HEK293T (cell line): ENCODE data around the gene WIZ.

Experiments used
- ARNT ChIP-seq: fragments of 450-650 bp; IDR thresholded peaks from 2 replicates; pipeline ENCODE4 v1.6.1; 2017; ENCODE audit warnings: mild to moderate bottlenecking
- BHLHE40 ChIP-seq: fragments of 450-650 bp; IDR thresholded peaks from 2 replicates; pipeline ENCODE4 v1.6.1; 2016; ENCODE audit warnings: mild to moderate bottlenecking, moderate library complexity, borderline replicate concordance
- ELF4 ChIP-seq: fragments of 450-650 bp; IDR thresholded peaks from 2 replicates; pipeline ENCODE4 v1.6.1; 2017; ENCODE audit warnings: antibody characterized with exemption
- FOXA1 ChIP-seq: fragments of 450-650 bp; IDR thresholded peaks from 2 replicates; pipeline ENCODE4 v1.6.1; 2016; ENCODE audit warnings: mild to moderate bottlenecking
- FOXK2 ChIP-seq: fragments of 450-650 bp; IDR thresholded peaks from 2 replicates; pipeline ENCODE4 v1.6.1; 2016; ENCODE audit warnings: mild to moderate bottlenecking
- FOXM1 ChIP-seq: fragments of 450-650 bp; IDR thresholded peaks from 2 replicates; pipeline ENCODE4 v1.6.1; 2017; ENCODE audit warnings: mild to moderate bottlenecking, borderline replicate concordance
- HDGF ChIP-seq: fragments of 450-650 bp; IDR thresholded peaks from 2 replicates; pipeline ENCODE4 v1.6.1; 2017; ENCODE audit warnings: antibody characterized with exemption, borderline replicate concordance
- L3MBTL2 ChIP-seq: fragments of 450-650 bp; conservative IDR thresholded peaks from 2 replicates; pipeline ENCODE4 v1.6.1; 2016; ENCODE audit warnings: mild to moderate bottlenecking
- LEF1 ChIP-seq: fragments of 450-650 bp; IDR thresholded peaks from 2 replicates; pipeline ENCODE4 v1.6.1; 2017; ENCODE audit warnings: mild to moderate bottlenecking, borderline replicate concordance
- NFRKB ChIP-seq: fragments of 450-650 bp; IDR thresholded peaks from 2 replicates; pipeline ENCODE4 v1.6.1; 2016; ENCODE audit warnings: mild to moderate bottlenecking, moderate library complexity
- SP1 ChIP-seq: fragments of 450-650 bp; IDR thresholded peaks from 2 replicates; pipeline ENCODE4 v1.6.1; 2017
- TARDBP ChIP-seq: fragments of 450-650 bp; IDR thresholded peaks from 2 replicates; pipeline ENCODE4 v1.6.1; 2016
- TF ChIP-seq, protein P1 (sequence below): fragments of 450-650 bp; IDR thresholded peaks from 2 replicates; pipeline ENCODE4 v1.6.1; 2016

- TF ChIP-seq NFRKB (no peak), TARDBP (no peak), FOXA1 (no peak), L3MBTL2 (no peak), SP1 (no peak), ELF4 (no peak), LEF1 (no peak), FOXM1 (no peak), BHLHE40 (no peak), FOXK2 (no peak), ARNT (no peak), HDGF (no peak)
- TF ChIP-seq, protein P1, sequence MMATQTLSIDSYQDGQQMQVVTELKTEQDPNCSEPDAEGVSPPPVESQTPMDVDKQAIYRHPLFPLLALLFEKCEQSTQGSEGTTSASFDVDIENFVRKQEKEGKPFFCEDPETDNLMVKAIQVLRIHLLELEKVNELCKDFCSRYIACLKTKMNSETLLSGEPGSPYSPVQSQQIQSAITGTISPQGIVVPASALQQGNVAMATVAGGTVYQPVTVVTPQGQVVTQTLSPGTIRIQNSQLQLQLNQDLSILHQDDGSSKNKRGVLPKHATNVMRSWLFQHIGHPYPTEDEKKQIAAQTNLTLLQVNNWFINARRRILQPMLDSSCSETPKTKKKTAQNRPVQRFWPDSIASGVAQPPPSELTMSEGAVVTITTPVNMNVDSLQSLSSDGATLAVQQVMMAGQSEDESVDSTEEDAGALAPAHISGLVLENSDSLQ = no peak
These were observed 8.1 kb upstream of the WIZ start for GRCh38 chr19:15457701-15458484.
